ENCODE data around the gene MUC22.

MUC22 gene

GRCh38 chr6:31079656-31080261 lies 69.5 kb downstream of the MUC22 start:
- peak; percentile 62 for DNase-seq (ENCODE audit: low spot score)

GRCh38 chr6:31081872-31082271 lies 71.6 kb downstream of the MUC22 start:
- DNase-seq (ENCODE audit: low spot score) = no peak

- no peak for DNase-seq (ENCODE audit: low spot score)
Measured at GRCh38 chr6:31083742-31084354, 73.6 kb downstream of the MUC22 start.

All from LoVo (cell line).